ENCODE measurements around the gene STK38.

The STK38 gene

DNA sequence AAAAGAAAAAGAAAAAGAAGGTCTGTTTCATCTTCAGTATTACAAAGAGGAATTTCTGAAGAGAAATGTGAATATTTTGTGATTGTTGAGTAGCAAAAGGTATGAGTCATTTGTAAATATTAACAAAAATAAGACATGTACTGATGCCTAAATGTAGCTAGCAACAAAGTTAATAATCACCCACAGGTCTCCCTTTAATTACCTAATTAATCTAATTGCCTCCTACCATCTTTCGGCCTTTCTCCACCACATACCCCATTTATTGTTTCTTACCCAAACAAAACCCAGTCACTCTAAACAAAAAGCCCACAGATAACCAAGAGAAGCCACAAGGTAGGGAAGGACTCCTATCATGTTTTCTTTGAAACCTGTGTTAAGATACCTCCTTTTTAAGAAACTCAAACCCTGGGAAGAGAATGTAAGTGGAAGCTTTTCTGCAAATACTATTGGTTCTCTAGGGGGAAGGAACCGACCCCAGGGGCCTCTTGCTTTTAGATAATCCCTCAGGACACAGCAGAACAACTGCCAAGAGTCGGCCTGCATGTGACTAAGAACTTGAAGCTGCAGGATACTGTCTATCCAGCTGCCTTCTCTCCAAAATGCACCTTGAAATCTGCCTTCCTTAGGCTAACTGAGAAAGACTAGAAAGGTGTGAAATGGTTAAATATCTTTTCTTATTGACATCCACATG, 16.1 kb upstream of the STK38 start:
- no peak for DNase-seq

- no peak for DNase-seq
These were observed 13.5 kb upstream of the STK38 start for GRCh38 chr6:36560822-36561221.

- no peak for DNase-seq
These were observed 11.9 kb upstream of the STK38 start for GRCh38 chr6:36559011-36559793.

DNA sequence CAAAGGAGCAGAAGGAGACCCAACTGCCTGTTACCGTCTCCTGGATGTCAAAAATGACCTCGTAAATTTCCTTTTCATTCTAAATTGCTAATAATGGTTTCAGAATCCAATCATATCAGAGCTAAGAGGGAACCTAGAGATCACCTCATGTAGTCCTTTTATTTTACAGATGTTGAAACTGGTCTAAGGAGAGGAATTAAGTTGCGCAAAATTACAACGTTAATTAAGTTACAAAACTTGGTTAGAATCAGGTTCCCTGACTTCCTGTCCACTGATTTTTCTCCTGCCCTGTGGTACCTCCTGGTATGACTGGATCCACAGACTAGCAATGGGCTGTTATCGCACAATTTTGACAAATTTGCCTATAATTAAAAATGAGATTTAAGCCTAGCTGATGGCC, 9.0 kb upstream of the STK38 start:
- no peak for DNase-seq

GRCh38 chr6:36555750-36556252, 8.5 kb upstream of the STK38 start:
- DNase-seq = no peak

DNA sequence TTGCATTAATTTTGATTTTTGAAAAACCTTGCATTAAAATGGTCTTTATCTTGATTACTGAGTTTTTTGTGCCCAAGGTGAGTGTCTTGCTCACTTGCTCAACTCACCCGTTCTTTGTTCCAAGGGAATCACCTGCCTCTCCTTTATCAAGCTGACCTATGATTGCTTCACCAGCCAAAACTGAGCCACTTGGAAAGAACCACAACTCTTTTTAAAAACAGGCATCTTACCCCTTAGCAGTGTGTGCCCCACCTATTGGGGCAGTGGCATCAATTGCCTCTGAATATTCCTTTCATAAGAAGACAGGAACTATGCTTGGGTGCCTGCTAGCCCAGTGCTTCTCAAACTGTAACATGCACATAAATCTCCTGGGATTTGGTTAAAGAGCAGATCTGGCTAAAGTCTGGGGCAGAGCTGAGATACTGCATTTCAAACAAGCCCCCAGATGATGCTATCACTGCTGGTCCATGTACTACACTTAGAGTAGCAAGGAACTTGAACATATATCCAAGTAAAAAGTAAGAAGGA, 3.3 kb upstream of the STK38 start:
- DNase-seq = no peak

DNA sequence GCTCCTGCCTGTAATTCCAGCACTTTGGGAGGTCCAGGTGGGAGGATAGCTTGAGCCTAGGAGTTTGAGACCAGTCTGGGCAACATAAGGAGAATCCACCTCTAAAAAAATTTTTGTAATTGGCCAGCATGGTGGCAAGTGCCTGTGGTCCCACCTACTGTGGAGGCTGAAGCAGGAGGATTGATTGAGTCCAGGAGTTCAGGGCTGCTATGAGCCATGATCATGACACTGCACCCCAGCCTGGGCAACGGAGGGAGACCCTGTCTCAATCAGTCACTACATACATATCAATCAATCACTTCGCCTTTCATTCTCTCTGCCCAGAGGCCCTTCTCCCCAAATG, 1.1 kb upstream of the STK38 start:
- DNase-seq = no peak

DNA sequence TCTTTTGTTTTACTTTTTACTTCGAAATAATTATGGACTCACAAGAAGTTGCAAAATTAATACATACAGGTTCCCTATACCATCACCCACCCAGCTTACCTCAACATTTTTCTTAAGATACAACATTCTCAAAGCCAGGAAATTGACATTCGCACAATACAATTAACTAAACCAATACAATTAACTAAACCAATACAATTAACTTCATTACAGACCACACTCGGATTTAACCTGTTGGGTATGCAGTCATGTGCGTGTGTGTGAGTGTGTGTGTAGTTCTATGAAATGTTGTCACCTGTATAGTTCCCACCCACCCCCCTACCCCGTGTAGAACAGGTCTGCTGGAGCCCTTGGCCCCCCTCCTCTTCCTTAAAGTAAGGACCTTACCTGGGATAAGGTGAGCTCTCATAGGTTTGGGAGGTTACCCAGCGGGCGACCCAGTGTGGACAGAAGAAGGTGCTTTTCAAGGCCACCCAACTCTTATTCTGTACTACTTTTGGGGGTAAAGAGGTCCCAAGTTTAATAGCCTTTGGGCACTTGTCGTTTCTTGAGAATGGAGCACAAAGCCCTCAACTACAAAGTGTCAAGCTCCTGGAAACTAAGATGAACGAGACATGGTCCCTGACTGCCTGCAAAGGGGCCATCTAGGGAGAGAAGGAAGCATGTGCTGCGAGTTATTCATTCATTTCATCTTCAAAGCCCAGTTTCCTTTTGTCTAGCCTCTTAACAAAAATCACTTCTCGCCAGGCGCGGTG, 544 bp upstream of the STK38 start:
- no peak for DNase-seq

DNA sequence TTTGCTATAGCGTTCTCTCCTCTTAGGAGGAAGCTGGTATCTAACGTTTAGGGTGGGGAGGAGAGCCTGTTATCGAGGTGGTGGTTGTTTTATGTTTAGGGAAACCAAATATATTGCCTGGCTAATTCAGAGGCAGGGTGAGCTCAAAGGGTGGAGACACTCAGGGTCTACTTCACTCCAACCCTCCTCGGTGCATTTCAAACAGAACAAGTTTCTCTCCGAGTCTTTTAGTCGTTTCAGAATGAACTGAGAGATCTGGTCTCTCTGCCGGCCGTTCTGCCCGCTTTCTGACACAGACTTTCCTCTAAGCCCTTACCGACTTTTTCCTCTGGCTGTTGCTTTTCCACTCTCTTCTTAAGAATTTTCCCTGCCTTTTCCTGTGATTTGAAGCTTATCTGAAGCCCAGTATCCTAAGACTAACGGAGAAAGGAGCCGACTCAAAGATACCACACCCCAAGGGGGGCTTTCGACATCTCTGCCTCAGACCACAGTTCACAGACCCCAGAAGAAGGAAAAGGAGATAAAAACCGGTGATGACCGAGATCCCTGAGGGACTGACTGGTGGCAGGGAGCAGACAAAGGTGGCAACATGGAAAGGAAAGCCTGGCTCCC, 865 bp downstream of the STK38 start:
- DNase-seq = no peak

DNA sequence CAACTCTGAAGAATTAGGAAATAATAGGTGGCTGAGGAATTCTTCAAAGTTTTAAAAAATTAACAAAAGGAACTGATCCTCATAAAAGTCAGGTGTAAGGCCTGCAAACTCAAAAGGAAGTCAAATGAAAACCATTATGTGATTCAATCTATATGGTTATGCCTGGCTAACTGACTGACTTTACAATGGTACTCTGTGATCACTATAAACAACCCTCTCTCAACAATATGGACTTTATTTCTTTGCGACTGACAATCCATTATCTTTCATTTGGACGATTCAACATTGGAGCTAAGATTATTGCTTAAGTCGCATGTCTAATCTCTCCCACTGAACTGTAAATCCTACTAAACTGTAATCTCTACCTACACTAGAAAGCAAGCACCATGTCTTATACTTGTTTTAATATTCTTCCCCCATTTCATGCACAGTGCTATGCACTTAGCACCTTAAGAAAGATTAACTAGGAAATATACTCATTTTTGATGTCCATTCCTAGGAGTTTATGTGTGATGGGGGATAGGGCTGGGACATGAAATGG, 1.4 kb downstream of the STK38 start:
- no peak for DNase-seq

DNA sequence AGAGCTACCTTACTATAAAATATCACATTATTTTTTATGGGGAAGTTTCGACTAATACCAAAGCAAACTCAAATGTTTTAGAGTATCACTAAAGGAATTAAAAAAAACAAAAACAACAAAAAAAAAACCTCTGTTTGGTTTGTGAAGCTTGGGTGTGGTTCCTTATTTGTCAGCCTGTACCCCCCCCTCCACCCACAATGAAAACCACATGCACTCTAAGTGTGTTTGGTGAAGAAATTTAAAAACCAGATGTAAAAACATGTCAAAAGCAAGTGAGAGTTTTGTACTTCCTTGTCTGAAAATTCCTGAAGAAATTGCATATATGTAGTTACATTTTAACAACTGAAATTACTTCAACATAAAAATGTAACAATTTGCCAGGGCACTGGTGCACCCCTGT, 3.1 kb downstream of the STK38 start:
- DNase-seq = no peak

GRCh38 chr6:36542041-36542440, 5.2 kb downstream of the STK38 start:
- DNase-seq = no peak

- no peak for DNase-seq
These were observed 7.3 kb downstream of the STK38 start for GRCh38 chr6:36539814-36540568.

DNA sequence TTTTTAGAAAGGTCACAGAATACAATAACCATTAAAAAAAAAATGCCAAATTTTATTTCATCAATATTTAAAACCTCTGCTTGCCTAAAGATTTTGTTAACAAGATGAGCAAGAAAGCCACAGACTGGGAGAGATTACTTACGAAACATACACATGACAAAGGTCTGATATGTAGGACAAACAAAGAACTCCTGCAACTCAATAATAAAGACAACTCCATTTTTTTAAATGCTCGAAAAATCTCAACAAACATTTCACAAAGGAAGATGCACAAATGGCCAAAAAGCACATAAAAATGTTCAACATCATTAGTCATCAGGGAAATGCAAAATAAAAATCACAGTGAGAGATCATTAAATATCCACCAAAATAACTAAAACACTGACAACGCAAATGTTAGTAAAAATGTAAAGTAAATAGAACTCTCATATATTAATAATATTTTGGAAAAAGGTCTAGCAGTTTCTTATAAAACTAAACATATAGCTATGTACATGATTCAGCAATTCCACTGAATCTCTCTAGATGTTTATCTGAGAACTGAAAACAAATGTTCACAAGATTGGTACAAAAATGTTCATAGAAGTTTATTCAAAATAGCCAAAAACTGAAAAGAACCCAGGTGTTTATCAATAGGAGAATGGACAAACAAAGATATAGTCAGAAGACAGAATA, 10.3 kb downstream of the STK38 start:
- DNase-seq = no peak

DNA sequence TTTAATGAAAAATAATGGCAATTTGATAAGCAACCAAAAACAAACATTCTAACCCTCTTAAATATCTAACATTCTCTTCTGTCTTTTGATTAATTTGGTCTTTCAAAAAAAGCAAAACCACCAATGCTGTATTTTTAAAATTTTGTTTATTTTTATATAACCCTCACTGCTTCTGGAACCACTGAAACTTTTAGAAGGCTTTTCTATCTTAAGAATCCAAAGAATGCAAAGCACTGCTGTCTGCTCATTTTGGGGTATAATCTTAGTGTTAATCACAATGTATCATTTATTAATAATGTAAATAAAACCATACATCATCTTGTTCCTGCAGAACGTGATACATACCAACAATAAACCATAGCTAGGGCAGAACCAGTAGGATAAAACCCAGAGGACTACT, 14.0 kb downstream of the STK38 start:
- no peak for DNase-seq

- DNase-seq = no peak
These were observed 21.2 kb downstream of the STK38 start for GRCh38 chr6:36526066-36526465.

GRCh38 chr6:36525346-36525745, 21.9 kb downstream of the STK38 start:
- DNase-seq = no peak

GRCh38 chr6:36524871-36525270, 22.4 kb downstream of the STK38 start:
- DNase-seq = no peak

DNA sequence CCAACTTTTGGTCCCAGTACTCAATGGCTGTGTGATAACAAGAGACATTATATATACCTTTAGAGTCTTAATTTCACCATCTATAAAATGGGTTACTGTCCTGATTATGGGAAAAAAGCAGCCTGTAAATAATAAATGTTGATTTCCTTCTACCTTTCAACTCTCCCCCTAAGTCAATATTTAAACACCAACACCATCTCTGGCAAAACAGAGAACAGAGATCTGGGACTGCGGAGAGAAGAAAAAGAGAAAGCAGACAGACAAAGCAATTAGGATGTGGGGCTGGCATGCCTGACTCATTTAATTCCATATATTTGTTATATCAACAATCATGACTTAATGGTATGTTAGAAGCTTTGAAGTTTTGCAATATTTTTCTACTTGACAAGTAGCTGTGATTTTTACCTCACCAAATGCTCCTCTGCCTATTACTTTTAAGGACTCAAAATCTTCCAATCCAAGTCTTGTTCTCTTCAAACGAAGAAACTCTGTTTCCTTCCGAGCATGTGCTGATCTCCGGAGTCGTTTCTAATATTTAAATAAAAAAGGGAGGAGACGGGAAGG, 23.3 kb downstream of the STK38 start:
- no peak for DNase-seq

- DNase-seq = no peak
These were observed 23.8 kb downstream of the STK38 start for GRCh38 chr6:36523451-36523850.

- DNase-seq = no peak
These were observed 27.9 kb downstream of the STK38 start for GRCh38 chr6:36519352-36519751.
